HG02588 (cell line): ENCODE results near the gene LAMA4.

ENCODE experiments used
- ATAC-seq: cut with Tn5 transposase; IDR thresholded peaks from one replicate; pipeline ENCODE4 v1.9.1; 2021; ENCODE audit warnings: mild to moderate bottlenecking, moderate library complexity; ENCODE audit not compliant: unreplicated experiment

LAMA4 gene

GRCh38 chr6:112156668-112157067, 97.7 kb downstream of the LAMA4 start:
- ATAC-seq: no peak

GRCh38 chr6:112155886-112156285, 98.5 kb downstream of the LAMA4 start:
- ATAC-seq: no peak

GRCh38 chr6:112154711-112155110, 99.7 kb downstream of the LAMA4 start:
- ATAC-seq: no peak

GRCh38 chr6:112153926-112154607, 100.3 kb downstream of the LAMA4 start:
- no peak for ATAC-seq

- ATAC-seq: no peak
Observed at GRCh38 chr6:112150363-112150762, 104.0 kb downstream of the LAMA4 start.

- ATAC-seq: no peak
Observed at GRCh38 chr6:112149719-112150263, 104.6 kb downstream of the LAMA4 start.

GRCh38 chr6:112149236-112149635, 105.1 kb downstream of the LAMA4 start:
- ATAC-seq: no peak

GRCh38 chr6:112148103-112148502, 106.3 kb downstream of the LAMA4 start:
- no peak for ATAC-seq

- ATAC-seq: no peak
Observed at GRCh38 chr6:112145080-112145573, 109.2 kb downstream of the LAMA4 start.

GRCh38 chr6:112144145-112144926, 110.0 kb downstream of the LAMA4 start:
- no peak for ATAC-seq

- no peak for ATAC-seq
Observed at GRCh38 chr6:112141707-112142106, 112.7 kb downstream of the LAMA4 start.

- no peak for ATAC-seq
Observed at GRCh38 chr6:112139052-112139451, 115.3 kb downstream of the LAMA4 start.

- ATAC-seq: no peak
Observed at GRCh38 chr6:112130878-112131277, 123.5 kb downstream of the LAMA4 start.

GRCh38 chr6:112128208-112128607, 126.2 kb downstream of the LAMA4 start:
- no peak for ATAC-seq

GRCh38 chr6:112123982-112124381, 130.4 kb downstream of the LAMA4 start:
- no peak for ATAC-seq

GRCh38 chr6:112122756-112123155, 131.6 kb downstream of the LAMA4 start:
- ATAC-seq: no peak

GRCh38 chr6:112118034-112118433, 136.3 kb downstream of the LAMA4 start:
- no peak for ATAC-seq

- no peak for ATAC-seq
Observed at GRCh38 chr6:112117554-112117953, 136.8 kb downstream of the LAMA4 start.

GRCh38 chr6:112116221-112116620, 138.1 kb downstream of the LAMA4 start:
- no peak for ATAC-seq

- no peak for ATAC-seq
Observed at GRCh38 chr6:112114577-112115223, 139.7 kb downstream of the LAMA4 start.

GRCh38 chr6:112113918-112114317, 140.4 kb downstream of the LAMA4 start:
- ATAC-seq: no peak
